NCI-H226 (cell line): ENCODE data around the gene SNX15.

Experiments
- DNase-seq: peaks from one replicate; pipeline ENCODE4 v3.0.0-alpha.2; 2015

SNX15 gene

GRCh38 chr11:65058012-65058411 is 30.8 kb downstream of the SNX15 start:
- DNase-seq = no peak

GRCh38 chr11:65058419-65059054 is 31.3 kb downstream of the SNX15 start, which contains the start of gene NAALADL1:
Gene NAALADL1, minus strand, starts transcription at chr11:65058553. Its CDS starts 32 bp downstream, at chr11:65058521.
- DNase-seq = no peak

- no peak for DNase-seq
Measured at GRCh38 chr11:65059523-65059922, 32.3 kb downstream of the SNX15 start.

GRCh38 chr11:65059959-65060824 is 33.0 kb downstream of the SNX15 start:
- no peak for DNase-seq

GRCh38 chr11:65060913-65061408 is 33.7 kb downstream of the SNX15 start:
- DNase-seq = no peak

GRCh38 chr11:65063532-65063931 is 36.3 kb downstream of the SNX15 start:
- DNase-seq = no peak

GRCh38 chr11:65064847-65065240 is 37.6 kb downstream of the SNX15 start:
- DNase-seq = no peak

GRCh38 chr11:65065851-65066250 is 38.6 kb downstream of the SNX15 start:
- DNase-seq = no peak

- no peak for DNase-seq
Measured at GRCh38 chr11:65066315-65066714, 39.1 kb downstream of the SNX15 start.

- no peak for DNase-seq
Measured at GRCh38 chr11:65066805-65067291, 39.6 kb downstream of the SNX15 start.

- DNase-seq = no peak
Measured at GRCh38 chr11:65067446-65067845, 40.2 kb downstream of the SNX15 start.

- no peak for DNase-seq
Measured at GRCh38 chr11:65069217-65069616, 42.0 kb downstream of the SNX15 start.

- no peak for DNase-seq
Measured at GRCh38 chr11:65071907-65072630, 44.8 kb downstream of the SNX15 start.

GRCh38 chr11:65072631-65072966 is 45.4 kb downstream of the SNX15 start:
- DNase-seq = no peak

GRCh38 chr11:65077451-65077850 is 50.2 kb downstream of the SNX15 start:
- no peak for DNase-seq

GRCh38 chr11:65078151-65078550 is 50.9 kb downstream of the SNX15 start:
- DNase-seq = no peak

GRCh38 chr11:65078786-65079342 is 51.6 kb downstream of the SNX15 start:
- no peak for DNase-seq

- DNase-seq = no peak
Measured at GRCh38 chr11:65083134-65083833, 56.0 kb downstream of the SNX15 start.

- DNase-seq = peak; percentile 94
Measured at GRCh38 chr11:65083834-65084597, 56.8 kb downstream of the SNX15 start, which contains the start of the genes CDCA5 and ZFPL1. Gene CDCA5, minus strand, starts transcription at chr11:65084040. Its CDS starts 62 bp downstream, at chr11:65083978. Gene ZFPL1, plus strand, starts transcription at chr11:65084222. Its CDS starts 477 bp downstream, at chr11:65084699.

- no peak for DNase-seq
Measured at GRCh38 chr11:65084598-65085375, 57.5 kb downstream of the SNX15 start.
